Measurements from ENCODE around the gene PLS3.

The PLS3 gene

DNA sequence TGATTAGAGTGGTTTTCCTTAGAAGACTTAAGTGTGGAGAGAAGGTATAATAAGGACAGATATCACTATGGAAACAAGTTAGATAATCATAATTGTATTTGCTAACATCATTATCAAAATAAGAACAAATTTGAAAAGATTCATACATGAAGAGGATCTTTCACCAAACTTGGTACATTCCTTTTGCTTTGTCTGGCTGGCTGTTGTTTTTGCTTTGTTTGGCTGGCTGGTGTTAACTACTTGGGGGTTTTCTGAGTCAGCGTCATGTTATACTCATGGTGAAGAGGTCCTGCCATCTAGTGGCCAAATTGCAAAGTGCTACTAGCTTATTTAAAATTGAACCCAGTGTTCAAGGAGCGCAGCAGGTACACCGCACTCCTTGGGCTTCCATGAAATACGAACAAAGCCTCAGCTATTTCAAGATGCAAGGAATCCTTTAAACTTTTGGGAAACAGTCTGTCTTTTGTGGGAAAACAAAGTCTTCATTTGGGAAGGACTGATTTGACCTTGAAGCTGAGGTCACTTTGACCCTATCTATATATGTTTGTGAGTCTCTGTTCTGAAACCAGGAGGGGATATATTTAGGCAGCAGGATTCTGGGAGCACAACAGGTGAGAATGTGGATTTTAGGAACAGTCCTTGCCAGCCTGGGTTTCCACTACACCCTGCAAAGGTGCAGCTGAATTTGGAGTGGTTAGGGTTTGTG lies 129.7 kb downstream of the PLS3 start:
- DNase-seq (ENCODE audit: low read depth in 2 of 2, low spot score in 1 of 2), result no peak

- DNase-seq (ENCODE audit: low read depth in 2 of 2, low spot score in 1 of 2), result no peak
Observed at GRCh38 chrX:115693476-115693875, 132.5 kb downstream of the PLS3 start.

GRCh38 chrX:115694028-115694427 lies 133.1 kb downstream of the PLS3 start:
- DNase-seq (ENCODE audit: low read depth in 2 of 2, low spot score in 1 of 2), result no peak

GRCh38 chrX:115696039-115696438 lies 135.1 kb downstream of the PLS3 start:
- no peak for DNase-seq (ENCODE audit: low read depth in 2 of 2, low spot score in 1 of 2)

DNA sequence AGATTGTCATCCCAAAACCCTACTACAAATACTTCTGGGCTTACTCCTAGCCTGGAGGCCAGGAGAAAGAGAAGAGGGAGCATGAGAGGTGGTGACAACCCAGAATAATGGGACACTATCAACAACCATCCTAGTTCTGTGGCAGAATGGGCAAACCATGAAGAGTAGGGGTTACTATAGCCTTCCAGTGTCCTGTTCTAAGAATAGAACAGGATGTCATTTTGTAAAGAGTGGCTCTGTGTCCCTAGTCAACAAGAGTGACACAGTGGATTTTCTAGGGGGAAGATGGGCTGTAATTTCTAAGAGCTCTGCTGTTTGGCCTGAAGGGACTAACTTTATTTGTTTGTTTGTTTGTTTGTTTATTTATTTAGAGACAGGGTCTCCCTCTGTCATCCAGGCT lies 136.0 kb downstream of the PLS3 start:
- no peak for DNase-seq (ENCODE audit: low read depth in 2 of 2, low spot score in 1 of 2)

DNA sequence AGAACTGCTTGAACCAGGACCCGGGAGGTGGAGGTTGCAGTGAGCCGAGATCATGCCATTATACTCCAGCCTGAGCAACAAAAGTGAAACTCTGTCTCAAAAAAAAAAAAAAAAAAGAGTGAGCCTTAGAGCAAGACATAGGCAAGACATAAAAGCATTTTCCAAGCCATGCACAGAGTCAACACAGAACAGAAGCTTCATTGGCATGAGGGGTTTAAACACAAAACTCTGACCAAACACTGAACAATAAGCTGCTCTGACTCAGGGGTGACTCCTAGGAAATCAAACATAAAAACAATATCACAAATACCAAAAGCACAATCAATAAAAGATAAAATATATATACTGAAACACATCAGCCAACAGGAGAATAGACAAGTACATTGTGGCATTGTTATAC lies 136.8 kb downstream of the PLS3 start:
- no peak for DNase-seq (ENCODE audit: low read depth in 2 of 2, low spot score in 1 of 2)
